ENCODE results near the gene ANP32A.

GRCh38 chr15:68868296-68868695 is 47.6 kb upstream of the ANP32A start:
- TF ChIP-seq POLR2AphosphoS5 (IDR thresholded peaks at IDR 0.05; ENCODE audit: low read depth, low read length): no peak
- TF ChIP-seq REST (IDR thresholded peaks at IDR 0.05; ENCODE audit: insufficient read depth in 1 of 2, low read depth in 2 of 2, low read length in 2 of 2): no peak
